GM21360 (cell line): ENCODE measurements around the gene SUCNR1.
"Not testable (repeated sequence)": the region's sequence is repeated elsewhere in the genome, so short reads cannot be mapped to it uniquely, and the experiment has no call there.

ENCODE experiments used
- ATAC-seq: cut with Tn5 transposase; IDR thresholded peaks from one replicate; pipeline ENCODE4 v1.9.1; 2021; ENCODE audit warnings: mild to moderate bottlenecking, moderate library complexity; ENCODE audit not compliant: unreplicated experiment

Gene SUCNR1, protein sequence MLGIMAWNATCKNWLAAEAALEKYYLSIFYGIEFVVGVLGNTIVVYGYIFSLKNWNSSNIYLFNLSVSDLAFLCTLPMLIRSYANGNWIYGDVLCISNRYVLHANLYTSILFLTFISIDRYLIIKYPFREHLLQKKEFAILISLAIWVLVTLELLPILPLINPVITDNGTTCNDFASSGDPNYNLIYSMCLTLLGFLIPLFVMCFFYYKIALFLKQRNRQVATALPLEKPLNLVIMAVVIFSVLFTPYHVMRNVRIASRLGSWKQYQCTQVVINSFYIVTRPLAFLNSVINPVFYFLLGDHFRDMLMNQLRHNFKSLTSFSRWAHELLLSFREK

DNA sequence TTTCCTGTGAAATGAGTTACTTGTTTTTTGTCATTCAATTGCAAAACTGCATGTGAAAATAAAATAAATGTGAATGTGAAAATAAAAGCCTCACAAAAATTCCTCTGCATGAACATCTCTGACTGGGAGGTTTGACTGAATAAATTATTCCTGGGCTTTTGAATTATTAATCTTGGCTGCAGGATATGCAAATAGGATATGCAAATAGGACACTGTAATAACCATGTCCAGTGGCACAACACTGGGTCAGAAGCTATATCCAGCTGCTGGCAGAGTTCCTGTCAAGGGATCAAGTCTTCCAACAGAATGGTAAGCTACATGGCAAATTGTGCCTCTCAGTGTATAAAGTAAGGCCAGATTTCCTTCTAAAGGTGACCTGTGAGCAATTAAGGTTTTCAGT lies at the start of gene SUCNR1:
Gene SUCNR1 (plus strand): TSS at position 246 of the 400 bp plus-strand sequence. CDS start 6,250 bp downstream, outside the sequence.
- no peak for ATAC-seq

DNA sequence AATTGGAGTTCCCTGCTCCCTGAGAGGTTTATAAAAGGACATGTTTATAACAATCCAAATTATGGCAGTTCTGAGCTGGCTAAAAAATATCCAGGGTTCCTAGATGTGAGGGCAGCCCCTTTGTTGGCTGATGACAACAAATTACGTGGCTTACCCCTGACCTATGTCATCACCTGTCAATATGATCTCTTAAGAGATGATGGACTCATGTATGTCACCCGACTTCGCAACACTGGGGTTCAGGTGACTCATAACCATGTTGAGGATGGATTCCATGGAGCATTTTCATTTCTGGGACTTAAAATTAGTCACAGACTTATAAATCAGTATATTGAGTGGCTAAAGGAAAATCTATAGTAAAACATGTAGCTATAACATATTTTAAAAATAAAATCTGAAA lies 45.6 kb upstream of the SUCNR1 start:
- no peak for ATAC-seq

DNA sequence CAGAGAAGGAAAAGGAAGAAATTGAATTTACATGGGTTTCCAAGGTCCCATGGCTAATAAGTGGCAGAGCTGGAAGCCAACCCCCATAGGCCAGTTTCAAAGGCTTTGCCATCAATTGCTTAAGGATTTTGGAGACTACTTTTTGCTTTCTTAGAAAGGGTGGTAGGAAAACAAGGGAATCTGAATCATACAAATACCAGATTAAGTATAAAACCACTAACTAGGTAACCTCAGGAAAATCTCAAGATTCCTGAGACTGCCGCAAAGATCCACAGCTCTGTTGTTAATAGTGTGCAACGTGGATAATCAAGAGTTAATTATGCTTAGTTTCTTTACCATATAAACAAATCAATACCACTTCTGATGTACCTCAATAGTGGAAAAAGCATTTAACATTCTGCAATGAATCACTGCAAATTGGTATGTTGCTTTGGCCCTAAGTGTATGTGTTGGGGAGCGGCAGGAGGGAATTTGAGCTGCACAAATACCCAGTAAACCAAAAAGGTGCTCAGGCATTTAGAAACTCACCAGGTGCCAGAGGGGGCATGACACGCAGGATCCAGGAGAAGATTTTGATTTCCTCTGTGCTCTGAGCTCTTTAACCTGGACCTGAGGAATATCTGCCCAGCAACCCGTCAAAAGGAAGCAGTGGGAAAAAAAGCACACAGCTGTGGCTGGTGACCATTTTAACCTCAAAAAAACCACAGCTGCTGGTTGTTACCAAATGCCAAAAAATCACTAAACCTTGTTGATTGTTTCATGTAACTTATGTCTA lies 37.5 kb upstream of the SUCNR1 start:
- no peak for ATAC-seq

DNA sequence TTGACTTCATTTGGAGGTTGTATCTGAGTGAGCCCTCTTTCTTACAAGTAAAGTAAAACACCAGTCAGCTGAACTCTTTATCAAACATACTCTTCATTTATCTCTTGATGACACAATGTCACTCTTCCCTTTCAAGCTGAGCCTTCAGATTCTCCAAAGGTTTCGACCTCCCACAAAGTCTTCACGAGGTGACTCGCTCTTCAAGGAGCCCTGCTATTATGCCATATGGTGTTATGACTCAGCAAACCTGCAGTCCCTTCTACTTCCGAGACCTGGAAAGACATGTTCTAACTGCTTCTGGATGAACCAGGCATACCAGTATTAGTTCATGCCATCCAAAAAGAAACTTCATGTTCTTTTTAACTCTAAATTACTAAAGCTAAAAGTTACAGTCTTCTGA lies 36.4 kb upstream of the SUCNR1 start:
- ATAC-seq = no peak

DNA sequence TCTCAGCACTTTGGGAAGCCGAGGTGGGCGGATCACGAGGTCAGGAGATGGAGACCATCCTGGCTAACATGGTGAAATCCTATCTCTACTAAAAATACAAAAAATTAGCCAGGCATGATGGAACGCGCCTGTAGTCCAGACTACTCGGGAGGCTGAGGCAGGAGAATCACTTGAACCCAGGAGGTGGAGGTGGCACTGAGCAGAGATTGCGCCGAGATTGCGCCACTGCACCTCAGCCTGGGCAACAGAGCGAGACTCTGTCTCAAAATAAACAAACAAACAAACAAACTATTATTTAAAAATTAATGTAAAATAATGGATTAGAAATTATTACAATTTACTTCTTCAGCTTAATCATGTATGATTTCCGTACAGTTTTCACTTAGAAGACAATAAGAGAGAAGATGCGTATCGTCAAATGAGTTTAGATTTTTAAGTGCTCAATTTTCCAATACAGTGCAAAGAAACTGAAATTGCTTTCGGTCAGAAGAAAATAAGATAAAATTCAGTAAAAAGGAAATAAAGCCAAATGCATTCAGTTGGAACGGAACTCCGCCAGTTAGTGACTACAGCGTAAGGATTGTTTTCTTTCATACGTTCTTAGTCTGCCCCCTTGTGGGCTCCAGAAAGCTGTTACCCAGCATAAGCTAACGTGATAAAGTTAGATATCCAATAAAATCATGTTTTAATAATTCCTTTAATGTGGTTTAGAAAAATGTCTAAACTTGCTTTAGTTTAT lies 34.7 kb upstream of the SUCNR1 start:
- ATAC-seq = no peak

DNA sequence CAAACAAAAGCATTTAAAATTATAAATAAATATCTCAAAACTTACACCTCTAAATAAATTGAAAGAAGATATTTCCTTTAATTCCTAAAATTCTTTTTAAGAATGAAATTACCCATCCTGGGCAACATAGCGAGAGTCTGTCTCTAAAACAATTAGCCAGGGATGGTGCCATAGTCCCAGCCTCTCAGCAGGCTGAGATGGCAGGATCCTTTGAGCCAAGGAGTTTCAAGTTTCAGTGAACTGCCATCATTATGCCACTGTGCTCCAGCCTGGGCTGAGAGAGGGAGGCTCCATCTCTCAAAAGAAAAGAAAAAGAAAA lies 34.2 kb upstream of the SUCNR1 start:
- no peak for ATAC-seq

DNA sequence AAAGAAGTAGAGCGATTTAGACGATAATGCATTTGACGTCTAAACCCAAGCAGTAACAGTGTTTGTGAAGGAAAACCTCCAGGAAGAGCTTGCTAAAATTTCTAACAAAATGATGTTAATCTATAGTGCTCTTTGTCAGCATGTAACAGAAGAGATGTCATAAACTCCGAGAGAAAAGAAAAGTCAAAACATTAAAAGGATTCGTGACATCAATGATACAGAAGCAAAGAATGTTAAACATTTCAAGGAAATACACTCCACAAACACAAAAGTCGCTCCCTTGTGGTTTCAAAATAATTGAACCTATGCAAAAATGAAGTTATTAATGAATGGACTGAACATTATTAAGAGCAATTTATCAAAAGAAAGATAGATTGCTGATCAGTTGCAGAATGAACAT lies 31.6 kb upstream of the SUCNR1 start:
- no peak for ATAC-seq

DNA sequence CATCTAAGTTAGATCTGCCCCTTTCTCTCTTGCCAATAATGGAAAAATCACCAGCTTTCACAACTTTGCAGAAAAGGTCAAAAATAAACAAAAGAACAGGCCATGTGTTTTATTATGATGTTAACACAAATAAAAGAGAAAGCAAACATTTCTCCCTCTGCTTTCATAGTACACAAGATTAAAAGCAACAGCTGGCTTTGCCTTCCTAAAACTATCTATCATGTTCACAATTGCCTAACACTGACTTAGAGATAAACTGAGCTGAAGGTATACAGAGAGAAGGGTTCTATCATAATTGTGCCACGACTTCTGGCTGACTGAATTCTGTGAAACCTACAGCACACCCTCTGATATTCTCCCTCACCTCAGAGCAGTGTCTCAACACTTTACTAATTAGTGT lies 30.2 kb upstream of the SUCNR1 start:
- no peak for ATAC-seq

DNA sequence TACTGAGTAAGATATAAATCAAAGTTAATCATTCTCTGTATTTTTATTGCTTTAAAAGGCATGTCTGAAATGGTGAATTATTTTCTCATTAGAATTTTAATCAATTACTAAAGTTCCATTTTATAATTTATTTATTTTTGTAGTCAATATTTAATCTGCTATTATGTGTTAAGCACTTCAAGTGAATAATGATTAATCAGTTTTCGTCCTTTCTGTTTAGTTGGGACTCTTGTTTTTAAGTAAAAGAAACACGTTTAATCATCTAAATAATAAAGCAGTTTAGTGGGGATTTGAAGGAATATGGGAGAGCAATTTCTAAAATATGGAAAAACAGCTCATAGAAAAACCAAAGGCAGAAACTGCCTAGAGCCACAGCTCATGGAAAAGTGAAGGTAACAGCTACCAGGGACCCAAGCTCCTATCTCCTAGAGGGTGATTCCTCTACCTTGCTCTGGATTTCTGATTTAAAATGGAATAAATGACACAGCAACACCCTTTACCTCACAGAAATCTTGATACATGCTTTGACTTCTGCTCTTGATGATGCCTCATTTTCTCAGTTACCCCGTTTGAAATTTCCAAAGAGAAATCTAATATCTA lies 28.0 kb upstream of the SUCNR1 start:
- ATAC-seq = no peak

DNA sequence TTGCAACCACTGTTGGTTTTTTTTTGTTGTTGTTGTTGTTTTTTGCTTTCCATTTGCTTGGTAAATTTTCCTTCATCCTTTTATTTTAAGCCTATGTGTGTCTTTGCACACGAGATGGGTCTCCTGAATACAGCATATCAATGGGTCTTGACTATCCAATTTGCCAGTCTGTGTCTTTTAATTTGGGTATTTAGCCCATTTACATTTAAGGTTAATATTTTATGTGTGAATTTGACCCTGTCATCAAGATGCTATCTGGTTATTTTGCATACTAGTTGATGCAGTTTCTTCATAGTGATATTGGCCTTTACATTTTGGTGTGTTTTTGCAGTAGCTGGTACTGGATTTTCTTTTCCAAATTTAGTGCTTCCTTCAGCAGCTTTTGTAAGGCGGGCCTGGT lies 23.4 kb upstream of the SUCNR1 start:
- not testable (repeated sequence) for ATAC-seq

DNA sequence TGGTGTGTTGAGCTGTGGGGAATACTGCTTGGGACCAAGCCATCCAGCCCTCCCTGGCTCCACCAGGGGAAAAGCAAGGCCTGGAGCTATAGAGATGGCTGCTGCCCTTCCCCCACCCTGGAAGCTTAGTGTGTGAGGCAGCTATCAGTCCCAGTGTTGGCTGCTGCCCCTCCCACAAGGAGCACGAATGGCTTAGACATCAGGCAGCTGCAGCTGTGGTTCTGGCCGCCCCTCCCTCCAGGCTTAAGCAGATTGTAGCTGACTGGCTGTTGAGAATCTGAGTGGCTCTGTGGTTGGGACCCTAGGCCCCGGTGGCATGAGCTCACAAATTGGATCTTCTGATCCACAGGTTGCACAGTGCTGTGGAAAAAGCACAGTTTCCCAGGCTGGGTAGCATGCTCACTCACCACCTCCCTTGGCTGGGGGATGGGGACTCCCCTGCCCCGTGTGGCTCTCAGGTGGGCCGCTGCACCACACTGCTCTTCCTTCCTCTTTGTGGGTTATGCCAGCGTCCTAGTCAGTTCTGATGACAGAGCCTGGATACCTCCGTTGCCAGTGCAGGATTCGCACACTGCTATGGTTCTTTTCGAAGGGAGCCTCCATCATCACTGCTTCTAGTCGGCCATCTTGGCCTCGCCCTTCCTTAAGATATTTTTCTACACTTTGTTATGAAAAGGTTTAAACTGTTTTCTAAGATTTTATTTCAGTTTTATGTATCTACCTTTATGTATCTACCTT lies 21.2 kb upstream of the SUCNR1 start:
- ATAC-seq = no peak

DNA sequence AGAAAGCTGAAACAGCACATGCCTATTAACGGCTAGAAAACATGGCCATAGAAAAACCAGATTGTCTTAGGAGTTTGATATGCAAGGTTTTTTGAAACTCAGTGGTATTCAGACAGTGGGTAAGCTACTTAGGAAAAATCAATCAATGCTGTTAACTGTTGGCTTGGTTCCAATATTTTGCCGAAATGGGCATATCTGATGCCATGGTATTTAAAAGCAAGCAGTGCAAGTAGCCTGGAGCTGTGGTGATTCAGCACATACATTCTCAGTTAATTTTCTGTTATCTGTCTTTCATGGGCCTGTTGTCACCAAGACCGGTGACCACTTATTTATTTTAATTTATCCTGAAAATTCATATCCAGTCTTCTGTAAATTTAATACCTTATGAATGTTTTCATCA lies 17.3 kb upstream of the SUCNR1 start:
- ATAC-seq = no peak

DNA sequence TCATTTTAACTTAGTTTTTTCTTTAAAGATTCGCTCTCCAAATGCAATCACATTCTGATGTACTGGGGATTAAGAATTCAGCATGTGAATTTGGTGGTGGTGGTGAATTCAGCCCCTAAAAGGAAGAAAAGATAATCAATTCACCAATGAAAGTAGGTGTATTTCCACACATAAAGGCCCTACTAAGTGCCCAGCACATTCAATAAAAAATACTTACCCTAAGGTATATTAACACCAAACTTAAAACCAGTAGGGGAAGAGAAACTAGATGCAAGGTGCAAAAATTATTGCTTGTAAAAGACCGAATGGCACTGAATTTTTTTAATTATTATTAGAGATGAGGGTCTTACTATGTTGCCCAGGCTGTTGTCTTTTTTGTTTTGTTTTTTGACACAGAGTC lies 16.8 kb upstream of the SUCNR1 start:
- ATAC-seq = no peak

DNA sequence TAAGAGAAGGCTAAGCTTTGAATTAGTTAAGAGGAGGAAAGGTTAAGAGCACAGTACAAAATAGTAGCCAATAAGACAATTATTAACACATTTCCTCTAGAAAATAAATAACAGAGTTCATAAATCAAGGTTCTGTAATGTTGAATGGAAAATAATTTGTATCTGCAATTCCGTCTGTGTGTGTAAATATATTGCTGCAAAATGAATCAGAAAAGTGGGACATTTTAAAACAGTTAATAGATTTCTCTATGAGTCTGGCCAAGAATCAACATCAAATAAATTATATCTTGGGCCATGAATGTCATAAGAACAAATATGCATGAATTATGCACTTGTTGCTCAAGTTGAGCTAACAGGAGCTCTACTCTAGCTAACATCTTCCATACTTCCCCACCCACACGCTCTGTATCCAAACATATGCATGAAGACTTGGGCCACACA lies 14.2 kb upstream of the SUCNR1 start:
- ATAC-seq = no peak

DNA sequence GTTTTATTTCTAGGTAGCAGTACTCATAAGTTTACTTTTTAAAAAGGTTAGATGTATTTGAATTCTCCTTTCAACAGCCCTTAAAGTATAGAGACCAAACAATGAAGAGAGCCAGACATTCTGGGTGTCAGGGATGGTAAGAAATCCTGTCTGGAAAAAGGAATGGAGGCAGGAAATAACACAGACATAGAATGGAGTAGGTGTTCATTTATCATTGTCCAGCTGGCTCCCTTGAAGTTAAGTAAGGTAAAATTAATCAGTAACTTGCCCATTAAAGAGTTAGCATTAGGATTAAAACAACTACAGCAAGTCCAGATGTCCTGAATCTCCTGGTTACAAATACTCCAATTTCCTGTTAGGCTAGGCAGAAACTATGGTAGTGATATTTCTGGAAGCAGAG lies 13.5 kb upstream of the SUCNR1 start:
- ATAC-seq = no peak

DNA sequence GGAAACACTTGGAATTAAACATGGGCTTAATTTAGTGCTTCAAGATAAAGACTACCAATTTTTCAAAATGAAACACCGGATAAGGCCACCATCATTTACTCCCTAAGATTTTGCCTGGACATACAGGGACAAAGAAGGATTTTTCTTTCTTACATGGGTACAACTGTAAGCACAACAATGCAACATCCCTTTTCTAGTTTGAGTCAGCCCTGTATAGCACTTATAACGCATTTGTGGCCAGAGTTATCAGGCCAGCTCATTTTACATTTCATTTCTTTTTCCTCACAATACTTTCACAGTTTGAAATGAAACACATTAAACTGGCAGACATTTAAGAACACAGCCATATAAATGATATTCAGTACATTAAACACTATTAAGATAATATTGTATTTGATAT lies 9.8 kb upstream of the SUCNR1 start:
- ATAC-seq = no peak

DNA sequence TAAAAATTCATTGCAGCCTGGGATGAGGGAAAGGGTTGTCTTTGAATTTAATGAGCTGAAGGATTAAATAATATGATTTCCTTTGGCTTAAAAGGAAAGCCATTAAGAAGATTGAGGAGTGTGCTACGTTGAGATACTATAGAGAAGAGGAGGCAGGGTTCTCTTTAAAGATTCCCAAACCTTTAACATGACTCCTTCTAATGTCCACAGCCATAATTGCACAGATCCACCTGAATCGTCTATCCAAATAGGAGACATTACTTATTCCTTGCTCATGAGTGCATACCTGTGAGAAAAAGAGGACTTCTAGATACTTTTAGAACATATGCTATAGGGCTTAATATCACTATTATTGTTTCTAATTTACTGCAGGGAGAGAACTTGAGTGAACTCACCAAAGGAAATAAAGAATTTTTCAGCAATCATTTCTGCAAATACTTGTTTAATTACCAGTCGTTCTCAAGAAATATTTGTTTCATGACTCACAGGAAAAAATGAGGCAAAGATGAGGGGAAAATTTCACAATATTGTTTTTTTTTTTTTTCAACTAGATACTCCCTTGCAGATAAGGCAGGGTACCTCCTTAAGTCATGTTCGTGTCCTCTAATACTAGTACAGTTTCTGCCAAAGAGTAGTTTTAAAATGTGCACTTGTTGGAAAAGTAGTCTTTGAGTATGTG lies 8.9 kb upstream of the SUCNR1 start:
- no peak for ATAC-seq

DNA sequence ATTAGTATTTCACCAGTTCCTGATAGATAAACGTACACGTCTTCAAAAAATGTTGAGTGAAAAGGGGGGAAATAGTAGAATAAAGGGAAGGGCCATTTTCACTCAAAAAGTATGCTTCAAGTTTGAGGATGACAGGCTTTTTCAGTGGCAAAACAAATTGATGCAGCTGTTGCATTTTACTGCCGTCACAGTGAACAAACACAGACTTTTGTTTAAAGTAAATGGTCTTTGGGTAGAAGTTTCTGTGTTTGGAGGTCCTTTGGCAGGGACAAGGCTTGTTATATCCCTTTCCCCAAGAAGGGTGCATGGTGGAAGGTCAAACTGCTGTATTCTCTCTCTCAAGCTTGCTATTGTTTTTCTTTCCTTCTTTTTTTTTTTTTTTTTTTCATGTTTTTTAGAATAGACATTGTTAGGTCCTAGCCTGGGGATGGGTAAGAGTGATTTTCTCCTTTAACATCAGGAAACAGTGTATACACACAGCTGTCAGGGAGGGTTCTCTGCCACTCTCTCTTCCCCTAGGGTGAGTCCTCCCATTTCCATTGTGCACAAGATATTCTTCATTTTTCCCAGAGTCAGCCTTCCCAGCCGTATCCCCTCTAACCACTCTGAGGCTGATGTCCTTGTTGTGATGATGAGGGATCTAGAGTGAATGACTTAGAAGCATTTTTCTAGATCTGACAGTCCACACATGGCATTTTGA lies 6.6 kb upstream of the SUCNR1 start:
- ATAC-seq = no peak

DNA sequence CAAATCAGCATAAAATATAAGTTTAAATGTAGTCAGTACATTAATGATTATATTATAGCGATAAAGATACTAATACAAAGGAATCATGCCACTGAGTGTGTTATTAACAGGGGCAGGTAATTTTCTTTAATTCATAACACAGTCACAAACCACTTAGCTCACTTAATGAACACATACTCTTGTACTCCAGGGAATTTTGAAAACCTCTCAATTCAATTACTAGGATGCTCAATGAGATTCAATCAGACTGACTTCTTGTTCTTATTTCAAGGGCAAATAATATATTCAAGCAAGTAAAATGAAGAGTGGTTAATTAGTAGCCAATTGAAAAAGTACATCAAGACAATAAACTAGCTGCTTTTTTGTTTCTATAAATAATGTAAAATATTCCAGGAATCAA lies 5.8 kb upstream of the SUCNR1 start:
- ATAC-seq = no peak

DNA sequence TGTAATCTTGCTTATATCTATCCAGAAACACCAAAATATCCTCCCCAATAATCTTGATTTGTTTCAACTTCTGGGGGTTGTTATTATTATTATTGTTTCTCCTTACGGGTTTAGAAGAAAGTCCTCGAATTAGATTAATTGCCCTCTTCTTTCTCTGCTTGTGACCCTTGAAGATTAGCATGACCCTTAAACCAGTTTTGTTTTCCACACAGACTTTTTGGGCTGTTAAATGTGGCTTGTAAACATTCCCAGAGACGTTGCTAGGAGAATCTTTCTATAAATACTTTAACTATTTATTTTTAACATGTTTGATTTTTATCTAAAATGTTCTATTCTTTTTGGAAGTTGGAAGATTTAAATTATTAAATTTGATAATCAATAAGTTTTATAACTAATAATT lies 4.3 kb upstream of the SUCNR1 start:
- ATAC-seq = no peak
